H1 (cell line): Measurements from ENCODE around the gene ARHGEF10L. TPM values are rescaled to one million over a fixed set of nuclear protein-coding genes. Genes with fewer than 3 reads are reported as not detected.

Experiments used
- BCL11A ChIP-seq, 2 experiments: IDR thresholded peaks; one replicate each; pipeline ENCODE4 v1.6.1; 2011; ENCODE audit warnings: low read depth in 2 of 2, low read length in 2 of 2, mild to moderate bottlenecking in 2 of 2
- CEBPB ChIP-seq: IDR thresholded peaks from 2 replicates; pipeline ENCODE4 v1.6.1; 2012; ENCODE audit warnings: low read depth, low read length
- EZH2 ChIP-seq: fragments of 200-600 bp; sonication (generic); IDR thresholded peaks from 2 replicates; pipeline ENCODE4 v1.7.1; 2012; ENCODE audit warnings: low read depth, mild to moderate bottlenecking, moderate library complexity, low read length, inconsistent platforms; ENCODE audit not compliant: severe bottlenecking
- KDM1A ChIP-seq: fragments of 200-600, 300-600 bp; sonication (generic); IDR thresholded peaks from 2 replicates; pipeline ENCODE4 v1.7.1; 2016; ENCODE audit warnings: mild to moderate bottlenecking, low read length, borderline replicate concordance
- polyA plus RNA-seq, 7 experiments: library from polyadenylated mRNA; depleted of rRNA in 3 of 7; stranded (reverse) in 5 of 7; unstranded in 2 of 7; fragments of >200 nt in 5 of 7; fragments of 200-250 nt in 2 of 7; gene quantifications; 1 replicate in 5 of 7; 2 replicates in 1 of 7; 4 replicates in 1 of 7; pipeline versions ENCODE4 v1.2.1 to v1.2.3, GENCODE V29; 2011 to 2013; ENCODE audit warnings: missing spikeins in 2 of 7, mixed read lengths in 2 of 7
- total RNA-seq: library from RNA; stranded (reverse); fragmentation: NEBNext Ultra II Directional; extraction: Animal tissue kit (Norgen Biotek cat#: 25700); gene quantifications from 2 replicates; pipeline ENCODE4 v1.2.1, GENCODE V29; 2021

The ARHGEF10L gene
- total and polyA plus RNA-seq, 2 of the 8 experiments (the other 6 are each of a cell fraction or from before 2014, with no cell fraction given) = 33.6 to 39.6 TPM

GRCh38 chr1:17725084-17725719 lies 185.7 kb downstream of the ARHGEF10L start (continued):
- TF ChIP-seq BCL11A (IDR thresholded peaks at IDR 0.05; ENCODE audit: low read depth in 2 of 2, low read length in 2 of 2) (no peak), KDM1A (no peak), EZH2 (no peak), CEBPB (no peak)
- TF ChIP-seq, all 59 proteins: peak for 0
